ENCODE measurements around the gene RNASE13.

GRCh38 chr14:21068521-21069387 is 34.1 kb upstream of the RNASE13 start:
- TF ChIP-seq POLR2A (IDR thresholded peaks at IDR 0.05; ENCODE audit: low read length) (no peak), GATA1 (IDR thresholded peaks at IDR 0.05; ENCODE audit: low read depth, low read length) (no peak)

Measured in erythroblast (primary cell).